Skin of body (tissue), 2 donors: ENCODE data around the gene FEN1. TPM values are rescaled to one million over a fixed set of nuclear protein-coding genes. Genes with fewer than 3 reads are reported as not detected.

Experiments used
- DNase-seq: peaks from one replicate; lab custom pipeline; 2025; lab: John Stamatoyannopoulos, UW
- total RNA-seq: library from RNA; depleted of rRNA; stranded (reverse); fragments of >200 nt; gene quantifications from one replicate; pipeline ENCODE4 v1.2.3, GENCODE V29; 2014

Gene FEN1
- total RNA-seq, 1 donor from 2014 or later = 12.0 TPM

GRCh38 chr11:61841636-61842527 lies 49.2 kb downstream of the FEN1 start:
- no peak for DNase-seq

- DNase-seq = no peak
Observed at GRCh38 chr11:61842528-61842820, 49.8 kb downstream of the FEN1 start.

GRCh38 chr11:61844909-61845565 lies 52.3 kb downstream of the FEN1 start:
- DNase-seq = peak; percentile 15

- DNase-seq = no peak
Observed at GRCh38 chr11:61846362-61847020, 53.8 kb downstream of the FEN1 start.

Other genes starting within 250 kb of the FEN1 start
- 1.7 TPM for gene SYT7, start 211.8 kb upstream of the FEN1 start, total RNA-seq
- 1.1 TPM for gene DAGLA, start 112.5 kb upstream of the FEN1 start, total RNA-seq
- 0.30 TPM for gene MYRF, start 40.3 kb upstream of the FEN1 start, total RNA-seq
- 83.5 TPM for gene TMEM258, start 312 bp upstream of the FEN1 start, total RNA-seq
- 34.8 TPM for gene FADS1, start 24.1 kb downstream of the FEN1 start, total RNA-seq
- gene FADS2, start 35.4 kb downstream of the FEN1 start, total RNA-seq = 32.0 TPM
- 24.8 TPM for gene FADS3, start 98.6 kb downstream of the FEN1 start, total RNA-seq
- 11.1 TPM for gene RAB3IL1, start 124.7 kb downstream of the FEN1 start, total RNA-seq
- gene BEST1, start 157.4 kb downstream of the FEN1 start, total RNA-seq = 2.1 TPM
- 666 TPM for gene FTH1, start 174.7 kb downstream of the FEN1 start, total RNA-seq